ENCODE results near the gene DPP10.

The DPP10 gene

DNA sequence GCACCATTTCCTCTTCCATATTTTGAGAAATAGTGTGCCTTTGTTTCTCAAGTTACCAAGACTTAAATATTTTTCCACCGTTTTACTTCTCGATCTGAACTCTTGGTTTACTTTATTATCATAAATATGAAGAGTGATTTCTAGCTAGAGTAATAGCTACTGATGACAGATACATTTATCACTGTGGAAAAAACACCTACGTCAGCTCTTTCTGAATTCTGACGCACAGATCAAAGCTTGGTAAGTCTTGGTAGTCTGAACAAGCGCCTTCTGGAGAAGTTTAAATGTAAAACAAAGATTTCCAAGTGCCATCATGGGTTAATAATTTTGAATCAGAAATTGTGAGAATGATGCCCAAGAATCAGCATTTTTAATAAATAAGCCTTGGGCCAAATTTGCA lies 367.7 kb downstream of the DPP10 start:
- DNase-seq (ENCODE audit: low read depth), result no peak

DNA sequence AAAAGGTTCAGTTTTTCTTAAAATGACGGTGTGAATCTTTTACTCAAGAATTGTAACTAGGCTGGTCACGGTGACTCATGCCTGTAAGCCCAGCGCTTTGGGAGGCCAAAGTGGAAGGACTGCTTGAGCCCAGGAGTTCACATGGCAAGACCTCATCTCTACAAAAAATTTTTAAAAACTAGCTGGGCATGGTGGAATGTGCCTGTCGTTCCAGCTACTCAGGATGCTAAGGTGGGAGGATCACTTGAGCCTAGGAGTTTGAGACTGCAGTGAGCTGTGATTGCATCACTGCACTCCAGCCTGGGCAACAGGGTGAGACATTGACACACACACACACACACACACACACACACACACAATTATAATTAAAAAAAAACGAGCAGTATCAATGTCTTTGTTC lies 369.8 kb downstream of the DPP10 start:
- no peak for DNase-seq (ENCODE audit: low read depth)

DNA sequence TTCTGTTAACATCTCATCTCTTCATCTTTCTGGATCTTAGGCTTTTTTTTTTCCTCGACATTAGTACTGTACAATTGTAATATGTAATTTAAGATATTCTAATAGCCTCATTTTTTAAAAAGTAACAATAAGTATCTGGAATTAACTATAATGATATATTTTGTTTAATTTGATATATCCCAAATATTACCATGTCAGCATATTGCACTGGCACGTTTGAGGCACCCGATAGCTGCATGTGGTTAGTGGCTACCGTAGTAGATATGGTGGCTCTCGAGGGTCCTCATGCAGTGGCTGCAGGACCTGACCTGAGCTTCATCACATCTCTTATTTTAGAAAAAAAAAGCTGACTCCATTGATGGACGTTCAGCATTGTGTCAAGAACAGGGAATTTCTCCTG lies 371.9 kb downstream of the DPP10 start:
- DNase-seq (ENCODE audit: low read depth), result no peak

DNA sequence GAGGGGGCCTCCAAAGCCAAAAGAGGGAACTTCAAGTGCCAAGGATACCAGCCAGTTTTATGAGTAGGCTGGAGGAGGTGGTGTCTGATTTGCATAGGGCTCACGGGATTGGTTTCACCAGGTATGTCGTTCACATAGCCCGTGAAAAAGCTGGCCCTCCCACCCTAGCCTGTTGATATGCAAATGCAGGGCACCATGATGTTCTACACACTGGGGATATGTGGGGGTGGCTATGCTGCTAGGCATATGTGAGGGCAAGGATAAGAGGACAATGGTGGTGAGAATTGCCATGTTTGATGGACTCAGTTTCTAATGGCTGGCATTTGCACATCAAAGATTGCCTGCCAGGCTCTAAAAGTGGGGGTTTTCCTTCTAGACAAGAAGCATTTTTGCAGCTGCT lies 378.6 kb downstream of the DPP10 start:
- DNase-seq (ENCODE audit: low read depth), result no peak

DNA sequence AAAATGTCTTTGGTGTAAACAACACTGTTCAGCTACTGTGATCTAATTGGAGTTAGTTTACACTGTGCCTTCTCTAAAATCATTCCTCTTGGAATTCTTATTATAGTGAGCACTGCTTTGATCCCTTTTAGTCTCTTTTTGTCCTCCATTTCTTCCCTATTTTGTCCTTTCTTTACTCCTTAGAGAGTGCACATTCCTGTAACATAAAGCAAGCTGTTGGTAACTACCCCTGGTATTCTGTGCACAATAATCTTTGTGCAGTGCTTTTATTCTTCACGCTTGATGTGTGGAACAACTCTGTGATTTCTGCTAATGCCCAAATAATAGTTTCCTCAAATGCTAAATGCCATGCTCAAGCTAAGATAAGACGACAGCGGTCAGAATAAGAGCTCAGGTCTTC lies 401.5 kb downstream of the DPP10 start:
- DNase-seq (ENCODE audit: low read depth), result no peak

DNA sequence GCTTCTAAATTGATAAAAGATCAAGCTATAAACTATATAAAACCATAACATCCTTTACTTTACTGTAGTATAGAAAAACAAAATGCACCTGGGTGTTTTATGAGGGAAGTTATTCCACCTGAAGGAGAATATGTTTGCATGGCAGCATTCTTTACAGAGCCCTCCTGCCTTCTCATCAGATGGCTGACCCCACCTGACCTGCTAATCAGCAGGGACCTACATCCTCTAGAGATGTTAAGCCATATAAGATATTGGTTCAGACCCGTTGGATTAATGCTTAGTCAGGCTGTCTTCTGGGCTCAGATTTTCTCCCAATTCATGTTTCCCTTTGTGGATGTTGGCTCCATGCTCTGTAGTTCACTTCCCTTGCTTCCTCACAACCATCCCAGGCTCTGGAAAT lies 414.8 kb downstream of the DPP10 start:
- no peak for DNase-seq (ENCODE audit: low read depth)

DNA sequence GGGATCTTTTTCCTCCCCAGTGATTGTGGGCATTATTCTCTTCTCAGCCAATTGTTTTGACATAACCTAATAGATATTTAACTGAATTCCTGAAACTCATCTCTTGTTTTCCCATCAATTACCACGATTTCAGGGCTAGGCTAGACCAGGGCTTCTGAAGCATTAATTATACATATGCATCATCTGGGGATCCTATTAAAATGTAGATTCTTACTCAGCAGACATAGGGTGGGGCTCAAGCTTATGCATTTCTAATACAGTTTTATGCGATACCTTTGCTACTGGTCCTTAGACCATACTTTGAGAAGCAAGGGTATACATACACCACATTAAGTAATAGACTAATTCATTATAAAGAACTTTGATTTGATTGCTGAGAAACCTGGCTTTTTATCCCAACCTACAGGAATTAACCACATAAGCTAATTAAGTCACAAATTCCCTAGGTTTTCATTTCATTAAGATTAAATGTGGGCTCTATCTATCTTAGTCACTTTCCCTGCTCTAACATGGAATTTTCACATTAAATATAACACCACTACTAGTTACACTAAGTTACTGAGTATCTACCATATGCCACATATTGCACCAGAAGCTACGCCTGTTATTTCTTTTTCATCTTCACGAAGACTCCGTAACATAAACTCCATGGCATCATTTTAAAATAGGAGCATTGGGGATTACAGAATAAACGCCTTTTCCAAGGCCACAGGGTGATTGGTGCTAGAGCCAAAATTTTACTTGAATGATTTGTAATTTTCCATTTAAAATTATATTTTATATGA lies 417.5 kb downstream of the DPP10 start:
- no peak for DNase-seq (ENCODE audit: low read depth)

DNA sequence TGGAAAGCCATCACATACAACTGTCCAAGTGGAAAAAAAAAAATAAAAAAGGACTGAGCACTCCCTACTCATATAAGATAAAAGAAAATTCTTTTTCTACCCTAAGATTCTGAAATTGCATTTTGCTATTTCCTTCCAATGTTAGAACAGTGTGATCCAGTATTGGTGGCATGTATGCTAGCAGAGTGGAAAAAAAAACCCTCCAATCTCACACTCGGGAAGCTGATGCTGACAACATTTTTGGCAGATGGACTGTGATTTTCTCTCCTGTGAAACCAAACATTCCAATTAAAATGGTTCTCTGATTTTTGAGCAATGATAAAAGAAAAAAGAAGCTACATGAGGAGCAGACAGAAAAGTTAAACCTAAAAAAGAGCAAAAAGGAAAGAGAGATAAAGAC lies 419.8 kb downstream of the DPP10 start:
- no peak for DNase-seq (ENCODE audit: low read depth)

DNA sequence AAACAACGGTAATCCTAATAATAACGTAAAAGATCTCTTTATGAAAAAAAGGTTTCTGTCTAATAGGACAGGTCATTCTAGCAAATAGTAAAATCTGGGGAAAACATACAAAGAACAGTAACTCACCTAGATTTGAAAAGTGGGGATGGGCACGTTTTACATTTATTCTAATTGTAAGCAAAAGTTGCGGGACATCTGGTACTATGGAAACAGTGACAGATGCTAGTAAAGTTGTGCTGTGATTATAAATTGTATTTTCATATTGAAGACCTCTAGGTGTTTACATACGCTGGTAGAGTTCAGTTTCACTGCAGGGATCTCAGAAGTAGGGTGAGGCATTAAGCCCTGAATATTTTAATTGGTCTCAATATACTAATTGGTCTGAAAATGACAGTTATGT lies 422.5 kb downstream of the DPP10 start:
- no peak for DNase-seq (ENCODE audit: low read depth)

DNA sequence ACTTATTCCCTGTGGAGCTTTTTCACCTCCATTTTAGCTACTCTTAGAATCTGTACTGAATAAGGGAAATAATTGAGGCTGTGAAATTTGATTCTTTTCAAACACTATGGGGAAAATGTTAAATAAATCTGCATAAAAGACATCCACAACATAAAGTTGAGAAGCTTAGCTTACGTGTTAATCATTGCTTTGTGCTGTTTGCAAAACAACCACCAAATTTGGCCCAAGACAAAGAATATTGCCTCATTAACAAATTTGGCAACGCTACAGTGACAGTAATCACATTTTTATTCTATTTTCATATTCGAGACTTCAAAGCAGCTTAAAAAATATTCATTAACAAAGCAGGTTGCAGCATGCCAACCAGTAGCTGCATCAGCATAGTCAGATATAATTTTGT lies 437.6 kb downstream of the DPP10 start:
- no peak for DNase-seq (ENCODE audit: low read depth)

DNA sequence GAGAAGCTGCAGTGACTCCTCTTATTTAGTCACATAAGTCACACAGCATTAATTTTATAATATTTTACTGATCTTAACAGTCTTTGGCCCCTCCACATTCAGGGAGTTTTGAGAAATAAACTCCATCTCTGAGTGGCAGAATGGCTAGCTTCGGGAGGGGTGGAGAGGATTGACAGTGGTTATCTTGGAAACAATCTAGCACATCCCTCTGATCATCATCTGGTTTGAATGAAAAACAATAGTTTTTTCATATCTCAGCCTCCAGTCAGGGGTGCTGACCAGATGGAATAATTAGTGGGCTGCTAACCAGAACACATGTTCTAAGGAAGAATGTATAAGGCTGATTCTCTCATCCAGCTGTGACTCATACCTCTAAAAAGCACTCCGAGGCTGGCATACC lies 477.5 kb downstream of the DPP10 start:
- no peak for DNase-seq (ENCODE audit: low read depth)

DNA sequence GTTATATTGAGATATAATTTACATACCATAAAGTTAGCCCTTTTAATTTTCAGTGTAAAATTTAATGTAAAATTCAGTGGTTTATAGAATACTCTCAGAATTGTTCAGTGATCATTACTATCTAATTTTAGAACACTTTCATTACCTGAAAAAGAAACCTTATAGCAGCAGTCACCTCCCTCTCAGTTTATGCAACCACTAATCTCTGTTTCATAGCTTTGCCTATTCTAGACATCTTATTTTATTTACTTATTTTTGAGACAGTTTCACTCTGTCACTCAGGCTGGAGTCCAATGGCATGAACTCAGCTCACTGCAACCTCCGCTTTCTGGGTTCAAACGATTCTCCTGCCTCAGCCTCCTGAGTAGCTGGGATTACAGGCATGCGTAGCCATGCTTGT lies 479.6 kb downstream of the DPP10 start:
- no peak for DNase-seq (ENCODE audit: low read depth)

DNA sequence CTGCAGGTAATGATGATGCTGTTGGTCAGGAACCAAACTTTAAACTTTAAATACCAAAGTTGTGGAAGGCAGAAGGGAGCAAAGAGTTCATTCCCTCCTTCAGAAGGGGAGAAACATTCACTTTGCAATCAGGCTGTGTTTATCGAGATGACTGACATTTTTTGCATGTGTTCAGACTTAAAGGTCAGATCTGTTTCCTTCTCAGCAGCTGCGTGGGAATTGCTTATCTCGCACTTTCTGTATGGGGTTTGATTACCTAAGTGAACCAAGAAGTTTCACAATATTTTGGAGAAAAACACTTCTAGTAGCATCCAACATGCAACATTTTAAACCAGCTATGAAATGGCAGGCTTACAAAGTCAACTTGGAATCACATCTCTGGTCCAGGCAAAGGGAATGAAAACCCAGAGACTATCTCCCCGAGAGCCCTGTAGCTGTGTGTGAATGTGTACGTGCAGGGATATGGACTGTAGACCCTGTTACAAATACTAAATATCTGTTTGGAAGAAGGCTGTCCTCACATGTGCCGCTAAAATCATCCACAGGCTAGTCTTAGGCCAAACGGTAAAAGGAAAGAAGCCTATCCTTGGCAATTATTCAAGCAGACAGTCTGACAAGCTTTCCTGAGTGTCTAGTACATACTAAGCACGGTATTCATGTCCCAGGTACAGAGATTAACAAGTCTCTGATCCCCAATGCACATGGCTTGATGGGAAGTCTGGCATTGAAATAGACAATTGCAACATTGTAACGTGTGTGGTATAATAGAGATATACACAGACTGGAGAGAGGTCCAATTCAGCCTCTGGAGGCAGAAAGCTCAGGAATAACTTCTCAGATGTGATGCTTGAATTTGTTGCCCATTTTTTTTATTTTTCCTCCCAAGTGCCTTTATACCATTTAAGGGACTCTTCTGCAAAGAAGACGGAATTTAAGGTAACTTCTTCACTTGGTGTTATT lies 483.1 kb downstream of the DPP10 start:
- no peak for DNase-seq (ENCODE audit: low read depth)

DNA sequence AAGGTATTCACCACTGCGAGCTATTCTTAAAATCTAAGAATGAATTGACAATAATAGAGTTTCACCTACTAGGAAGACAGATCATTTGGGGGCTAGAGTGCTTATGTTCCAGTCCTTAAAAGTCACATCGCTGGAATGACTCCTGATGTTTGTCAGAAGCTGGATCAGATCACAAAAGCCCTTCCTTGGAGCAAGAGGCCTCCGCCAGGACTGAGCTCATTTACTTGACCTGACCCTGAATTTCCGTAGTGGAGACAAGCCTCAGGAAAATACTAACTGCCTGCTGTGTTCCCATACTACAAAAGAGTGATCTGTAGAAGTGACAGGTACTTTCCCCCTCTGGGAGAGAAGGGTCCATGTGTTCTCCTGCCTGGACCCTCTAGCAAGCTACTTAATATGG lies 483.9 kb downstream of the DPP10 start:
- DNase-seq (ENCODE audit: low read depth), result no peak

DNA sequence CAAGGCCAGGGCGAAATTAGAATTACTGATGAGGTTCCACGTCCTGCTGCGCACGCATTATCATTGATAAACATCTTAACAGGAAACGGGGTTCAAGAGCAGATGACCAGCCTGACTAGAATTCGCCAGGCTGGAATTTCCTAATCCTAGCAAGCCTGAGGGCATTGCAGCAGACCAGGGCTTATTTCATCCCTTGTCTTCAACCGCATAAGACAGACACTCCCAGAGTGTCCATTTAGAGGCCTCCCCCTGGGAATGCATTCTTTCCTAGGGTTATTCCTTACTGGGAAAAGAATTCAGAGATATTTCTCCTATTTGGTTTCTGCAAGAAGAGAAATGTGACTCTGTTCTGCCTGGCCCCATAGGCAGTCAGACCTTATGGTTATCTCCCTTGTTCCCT lies 486.8 kb downstream of the DPP10 start:
- no peak for DNase-seq (ENCODE audit: low read depth)

DNA sequence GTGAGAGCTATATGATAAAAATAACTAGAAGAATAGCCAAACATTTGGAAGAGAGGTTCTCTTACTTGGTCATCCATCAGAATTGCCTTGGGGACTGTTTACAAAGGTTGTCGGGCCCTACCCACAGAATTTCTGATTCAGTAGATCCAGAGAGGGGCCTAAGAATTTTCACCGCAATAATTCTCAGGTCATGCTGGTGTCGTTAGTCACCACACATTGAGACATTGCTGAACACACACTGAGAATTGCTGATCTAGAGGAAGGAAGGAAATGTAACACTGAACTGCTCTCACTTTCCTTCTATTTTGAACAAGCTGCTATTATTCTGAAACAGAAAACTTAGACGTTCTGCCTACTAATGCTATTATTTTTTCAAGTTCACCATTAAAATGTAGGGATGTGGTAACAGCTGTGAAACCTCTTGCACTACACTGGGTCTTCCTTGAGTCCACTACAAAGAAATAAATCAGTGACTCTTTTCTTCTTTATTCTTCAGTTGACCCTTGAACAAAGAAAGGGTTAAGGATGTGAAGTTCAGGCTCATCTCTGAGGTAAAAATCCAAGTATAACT lies 491.3 kb downstream of the DPP10 start:
- DNase-seq (ENCODE audit: low read depth), result no peak

DNA sequence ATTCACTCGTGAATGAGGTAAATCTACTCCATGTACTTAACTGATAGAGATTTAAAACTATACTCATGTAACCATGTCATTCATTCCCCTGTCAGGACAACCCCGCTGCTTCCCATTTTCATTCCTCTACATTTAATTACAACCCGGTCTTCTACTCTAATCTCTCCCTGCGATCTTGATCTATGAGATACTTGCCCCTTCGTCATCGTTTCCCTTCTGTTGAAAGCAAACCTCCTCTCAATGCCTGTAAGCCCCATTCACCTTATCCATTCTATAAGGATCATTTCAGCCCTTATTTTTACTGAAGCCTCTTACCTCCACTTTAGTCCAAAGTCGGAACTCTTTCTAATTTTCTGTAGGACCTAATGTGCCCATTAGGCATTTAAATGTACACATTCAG lies 492.6 kb downstream of the DPP10 start:
- DNase-seq (ENCODE audit: low read depth), result no peak

DNA sequence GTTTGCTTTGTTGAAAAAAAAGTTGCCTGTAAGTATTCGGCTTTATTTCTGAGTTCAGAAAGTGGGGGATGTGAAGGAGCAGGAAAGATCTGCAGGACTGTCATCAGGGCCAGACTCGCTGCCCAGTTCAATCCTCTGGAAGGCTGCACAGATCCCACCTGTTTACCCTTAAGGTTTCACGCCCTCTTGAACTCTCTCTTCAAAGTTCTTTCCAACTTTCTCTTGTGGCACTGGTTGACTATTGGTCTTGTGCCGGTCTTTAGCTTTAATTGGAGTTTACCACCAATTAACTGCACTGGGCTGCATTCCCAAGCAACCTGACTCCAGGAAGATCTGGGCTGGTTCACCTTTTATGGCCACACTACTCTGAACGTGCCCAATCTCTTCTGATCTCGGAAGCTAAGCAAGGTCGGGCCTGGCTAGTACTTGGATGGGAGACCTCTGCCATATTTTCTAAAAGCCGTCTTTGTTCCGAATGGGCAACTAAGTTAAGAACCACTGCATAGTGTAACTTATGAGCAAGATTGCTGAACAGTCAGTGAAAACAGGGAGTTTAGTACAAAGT lies 495.0 kb downstream of the DPP10 start:
- no peak for DNase-seq (ENCODE audit: low read depth)

DNA sequence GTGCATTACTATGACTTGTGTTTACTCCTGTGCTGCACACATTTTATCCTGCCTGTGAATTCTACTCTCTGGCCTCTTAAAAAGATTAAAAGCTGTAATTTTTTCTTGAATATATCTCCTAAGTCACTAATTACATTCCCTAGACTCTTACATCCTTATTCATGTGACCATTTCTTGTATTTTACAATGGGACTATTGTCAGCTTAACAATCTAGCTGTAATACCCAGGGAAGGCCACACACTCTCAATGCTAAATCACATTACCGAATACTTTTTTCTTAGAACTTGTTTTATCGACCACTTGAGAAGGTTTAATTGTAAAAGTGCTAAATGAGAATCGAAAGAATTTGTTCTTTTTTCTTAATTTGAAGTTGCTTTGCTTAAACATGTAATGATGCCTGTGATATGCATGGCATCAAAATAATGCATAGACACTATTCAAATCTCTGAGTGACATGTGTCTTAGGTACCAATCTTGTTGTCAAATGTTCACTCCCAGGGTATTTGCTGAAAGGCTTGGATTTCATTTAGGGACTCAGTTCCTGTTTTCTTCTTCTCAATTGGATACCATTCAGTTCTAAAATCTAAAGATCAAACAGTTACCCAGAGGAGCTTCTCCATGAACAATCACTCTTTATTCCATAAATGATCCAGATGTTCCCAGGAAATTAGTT lies 498.5 kb downstream of the DPP10 start:
- DNase-seq (ENCODE audit: low read depth), result no peak

DNA sequence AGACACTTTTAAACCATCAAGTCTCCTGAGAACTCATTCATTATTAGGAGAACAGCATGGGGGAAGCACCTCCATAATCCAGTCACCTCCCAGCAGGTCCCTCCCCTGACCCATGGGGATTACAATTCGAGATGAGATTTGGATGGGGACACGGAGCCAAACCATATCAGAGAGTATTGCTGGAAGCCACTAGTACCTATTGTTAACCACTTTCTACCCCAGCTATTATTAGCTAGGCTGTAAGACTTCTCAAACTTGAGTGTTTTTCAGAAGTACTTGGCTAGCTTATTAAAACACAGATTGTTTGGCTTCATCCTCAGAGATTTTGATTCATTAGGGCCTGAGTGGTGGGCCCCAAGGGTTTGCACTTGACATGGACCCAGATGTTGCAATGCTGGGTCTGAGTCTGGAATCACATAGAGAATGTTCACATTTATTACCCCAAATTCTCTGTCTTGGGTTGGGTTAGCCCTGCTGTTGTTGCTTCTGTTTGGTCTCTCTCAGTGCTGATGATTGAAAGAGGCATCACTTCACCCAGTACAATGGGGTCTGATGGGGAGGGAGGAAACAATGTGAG lies 506.9 kb downstream of the DPP10 start:
- no peak for DNase-seq (ENCODE audit: low read depth)

DNA sequence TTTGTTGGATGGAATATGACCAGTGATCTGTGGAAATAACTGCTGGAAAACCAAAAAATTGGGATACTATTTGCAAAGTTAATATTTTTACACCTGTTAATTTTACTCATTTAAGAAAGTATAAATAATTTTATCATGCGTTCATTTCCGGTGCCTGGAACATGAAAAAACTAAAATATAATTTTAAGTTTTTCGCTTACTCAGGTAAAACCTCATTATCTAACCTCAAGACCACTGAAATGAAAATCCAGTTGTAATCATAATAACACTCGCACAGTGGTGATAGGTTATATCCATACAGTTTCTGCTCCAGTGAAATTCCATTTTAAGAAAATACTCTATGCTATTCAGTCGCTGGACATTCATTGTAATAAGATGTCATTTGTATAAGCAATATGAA lies 517.9 kb downstream of the DPP10 start:
- no peak for DNase-seq (ENCODE audit: low read depth)

DNA sequence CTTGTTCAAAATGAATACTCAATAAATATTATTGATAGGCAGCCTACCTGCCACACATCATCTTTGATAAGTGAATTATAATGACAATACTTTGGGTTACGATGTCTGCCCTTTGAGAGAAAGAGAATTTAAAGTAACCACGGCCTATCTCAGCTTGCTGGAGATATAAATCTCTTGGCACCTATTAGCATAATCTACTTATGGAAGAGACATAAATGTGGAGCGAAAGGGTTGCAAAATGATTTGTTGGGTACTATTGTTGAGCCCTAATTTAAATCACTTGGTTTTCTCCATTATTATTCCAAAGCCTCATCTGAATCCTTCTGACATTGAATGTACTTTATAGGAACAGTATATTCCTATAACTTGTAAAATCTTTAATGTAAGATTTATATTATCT lies 520.1 kb downstream of the DPP10 start:
- no peak for DNase-seq (ENCODE audit: low read depth)

Measured in T-helper 22 cell (primary cell).